ENCODE measurements around the gene ZBTB46.

The ZBTB46 gene

DNA sequence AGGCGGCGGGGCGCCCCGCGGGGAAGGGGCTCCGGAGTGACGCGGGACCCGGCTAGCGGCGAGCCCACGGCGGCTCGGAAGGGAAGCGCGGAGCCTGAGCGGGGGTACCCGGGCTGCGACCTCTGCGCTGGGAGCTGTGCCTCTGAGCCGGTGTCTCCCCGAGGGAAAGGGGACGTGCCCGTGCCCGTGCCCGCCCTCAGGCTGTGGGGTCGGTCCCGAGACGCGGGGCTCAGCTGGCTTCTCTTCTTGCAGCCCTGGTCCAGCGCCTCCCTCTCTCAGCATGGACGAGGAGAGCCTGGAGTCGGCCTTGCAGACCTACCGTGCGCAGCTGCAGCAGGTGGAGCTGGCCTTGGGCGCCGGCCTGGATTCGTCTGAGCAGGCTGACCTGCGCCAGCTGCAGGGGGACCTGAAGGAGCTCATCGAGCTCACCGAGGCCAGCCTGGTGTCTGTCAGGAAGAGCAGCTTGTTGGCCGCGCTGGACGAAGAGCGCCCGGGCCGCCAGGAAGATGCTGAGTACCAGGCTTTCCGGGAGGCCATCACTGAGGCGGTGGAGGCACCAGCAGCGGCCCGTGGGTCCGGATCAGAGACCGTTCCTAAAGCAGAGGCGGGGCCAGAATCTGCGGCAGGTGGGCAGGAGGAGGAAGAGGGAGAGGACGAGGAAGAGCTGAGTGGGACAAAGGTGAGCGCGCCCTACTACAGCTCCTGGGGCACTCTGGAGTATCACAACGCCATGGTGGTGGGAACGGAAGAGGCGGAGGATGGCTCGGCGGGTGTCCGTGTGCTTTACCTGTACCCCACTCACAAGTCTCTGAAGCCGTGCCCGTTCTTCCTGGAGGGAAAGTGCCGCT, 122.5 kb downstream of the ZBTB46 start:
- H3K27me3 ChIP-seq (ENCODE audit: insufficient read depth, low read depth): no peaks in the 10 kb centered on the region
- H2AFZ ChIP-seq (ENCODE audit: low read depth): peak overlapping the region; percentile 42
- H4K20me1 ChIP-seq (ENCODE audit: insufficient read depth): peaks cover 3% of the 10 kb centered on the region; the same call in 1 of the 2 replicates
- no peak overlapping the region; the same call in 1 of the 2 replicates for H3K27ac ChIP-seq
- no peak overlapping the region for H3K4me3 ChIP-seq (IDR thresholded peaks at IDR 0.05; ENCODE audit: insufficient read depth, low read depth, low read length)
- no peaks in the 10 kb centered on the region; the same call in 1 of the 2 replicates for H3K36me3 ChIP-seq (ENCODE audit: insufficient read depth)
- H3K4me2 ChIP-seq: peak overlapping the region; percentile 86
- peaks cover 20% of the 10 kb centered on the region for H3K4me1 ChIP-seq (ENCODE audit: low read depth, poor library complexity, severe bottlenecking)
- TF ChIP-seq, protein P1, sequence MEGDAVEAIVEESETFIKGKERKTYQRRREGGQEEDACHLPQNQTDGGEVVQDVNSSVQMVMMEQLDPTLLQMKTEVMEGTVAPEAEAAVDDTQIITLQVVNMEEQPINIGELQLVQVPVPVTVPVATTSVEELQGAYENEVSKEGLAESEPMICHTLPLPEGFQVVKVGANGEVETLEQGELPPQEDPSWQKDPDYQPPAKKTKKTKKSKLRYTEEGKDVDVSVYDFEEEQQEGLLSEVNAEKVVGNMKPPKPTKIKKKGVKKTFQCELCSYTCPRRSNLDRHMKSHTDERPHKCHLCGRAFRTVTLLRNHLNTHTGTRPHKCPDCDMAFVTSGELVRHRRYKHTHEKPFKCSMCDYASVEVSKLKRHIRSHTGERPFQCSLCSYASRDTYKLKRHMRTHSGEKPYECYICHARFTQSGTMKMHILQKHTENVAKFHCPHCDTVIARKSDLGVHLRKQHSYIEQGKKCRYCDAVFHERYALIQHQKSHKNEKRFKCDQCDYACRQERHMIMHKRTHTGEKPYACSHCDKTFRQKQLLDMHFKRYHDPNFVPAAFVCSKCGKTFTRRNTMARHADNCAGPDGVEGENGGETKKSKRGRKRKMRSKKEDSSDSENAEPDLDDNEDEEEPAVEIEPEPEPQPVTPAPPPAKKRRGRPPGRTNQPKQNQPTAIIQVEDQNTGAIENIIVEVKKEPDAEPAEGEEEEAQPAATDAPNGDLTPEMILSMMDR (conservative IDR thresholded peaks at IDR 0.05; ENCODE audit: low read depth, low read length): no peak
- peaks cover 61% of the 10 kb centered on the region; the same call in 1 of the 2 replicates for H3K79me2 ChIP-seq (ENCODE audit: insufficient read depth, low read depth)
- peak overlapping the region; percentile 52; the same call in 1 of the 2 replicates for H3K9ac ChIP-seq

DNA sequence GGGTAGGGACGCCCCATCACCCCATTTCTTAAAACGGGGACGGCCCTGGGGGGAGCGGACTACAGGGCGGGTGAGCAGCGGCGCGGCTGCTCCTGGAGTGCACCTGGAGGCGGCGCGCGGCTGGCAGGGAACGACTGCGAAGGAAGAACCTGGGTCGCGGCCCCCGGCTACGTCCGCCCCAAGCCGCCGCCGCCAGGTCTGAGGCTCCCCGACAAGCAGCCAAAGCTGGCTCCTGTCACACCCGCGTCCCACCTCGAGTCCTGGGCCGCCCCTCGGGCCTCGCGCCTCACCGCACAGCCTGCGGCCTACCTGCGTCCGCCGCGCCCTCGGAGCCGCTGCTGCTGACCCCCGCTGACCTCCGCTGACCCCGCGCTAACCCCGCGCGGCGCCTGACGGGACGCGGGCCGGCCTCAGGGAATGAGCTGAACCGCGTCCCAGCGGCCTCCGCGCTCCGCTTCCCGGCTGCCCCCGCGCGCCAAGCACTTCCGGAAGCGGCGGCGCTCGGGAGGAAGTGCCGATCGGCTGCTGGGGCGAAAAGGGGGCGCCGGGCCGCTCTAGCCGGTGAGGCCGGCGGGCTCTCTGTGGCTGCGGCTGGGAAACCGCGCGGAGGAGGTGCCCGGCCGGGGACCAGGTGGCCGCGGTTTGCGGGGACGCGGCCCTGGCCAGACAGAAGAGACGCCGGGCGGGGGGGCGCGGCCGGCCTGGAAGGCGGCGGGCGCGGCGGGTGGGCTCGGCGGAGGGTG, 123.3 kb downstream of the ZBTB46 start, which contains the start of the genes ARFRP1 and ZGPAT:
Gene ARFRP1 (minus strand): TSS at position 419 of the 743 bp plus-strand sequence. CDS start 885 bp downstream, outside the sequence.
Gene ZGPAT (plus strand): TSS at position 482 of the 743 bp plus-strand sequence. CDS start 542 bp downstream, outside the sequence.
- Histone ChIP-seq H3K9ac (peak within 1 kb of the TSS; percentile 52), H3K27ac (peak within 1 kb of the TSS; percentile 53), H2AFZ (ENCODE audit: low read depth) (peak within 1 kb of the TSS; percentile 42), H3K4me1 (ENCODE audit: low read depth, poor library complexity, severe bottlenecking) (peaks cover 20% of the 10 kb centered on the region), H4K20me1 (ENCODE audit: insufficient read depth) (peaks cover 3% of the 10 kb centered on the region; the same call in 1 of the 2 replicates), H3K4me3 (IDR thresholded peaks at IDR 0.05; ENCODE audit: insufficient read depth, low read depth, low read length) (no peak within 1 kb of the TSS), H3K79me2 (ENCODE audit: insufficient read depth, low read depth) (peaks cover 53% of the 10 kb centered on the region; the same call in 1 of the 2 replicates), H3K4me2 (peak within 1 kb of the TSS; percentile 86), H3K36me3 (ENCODE audit: insufficient read depth) (no peaks in the 10 kb centered on the region; the same call in 1 of the 2 replicates), H3K27me3 (ENCODE audit: insufficient read depth, low read depth) (no peaks in the 10 kb centered on the region)
- TF ChIP-seq, protein P1 (conservative IDR thresholded peaks at IDR 0.05; ENCODE audit: low read depth, low read length): no peak

DNA sequence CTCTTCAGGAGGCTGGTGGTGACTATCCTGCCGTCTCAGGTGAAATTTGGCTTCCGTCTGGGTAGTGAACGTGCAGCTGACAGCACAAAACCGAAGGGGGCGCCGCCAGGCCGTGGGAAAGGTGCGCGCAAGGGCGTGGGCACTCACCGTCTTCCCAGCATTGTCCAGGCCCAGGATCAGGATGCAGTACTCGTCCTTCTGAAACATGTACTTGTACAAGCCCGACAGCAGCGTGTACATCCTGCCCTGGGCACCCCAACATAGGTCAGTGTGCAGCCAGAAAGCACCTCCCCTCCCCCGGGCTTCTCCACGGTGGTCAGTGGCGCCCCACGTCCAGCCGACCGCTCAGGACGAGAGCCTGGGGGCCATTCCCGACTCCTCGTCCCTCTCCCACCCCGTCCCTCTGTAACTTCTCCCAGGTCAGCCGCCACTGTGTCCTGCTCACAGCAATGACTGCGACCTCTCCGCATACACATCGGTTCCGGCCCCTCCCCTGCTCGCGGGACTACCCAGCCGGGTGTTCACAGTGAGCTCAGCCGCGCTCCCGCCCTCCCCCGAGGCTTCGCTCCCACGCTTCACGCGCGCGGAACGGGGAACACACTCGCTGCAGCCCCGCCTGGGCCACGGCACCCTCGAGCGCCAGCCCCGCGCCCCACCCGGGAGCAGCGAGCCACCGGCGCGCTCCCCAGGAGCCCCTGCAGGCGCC, 124.1 kb downstream of the ZBTB46 start:
- Histone ChIP-seq H4K20me1 (ENCODE audit: insufficient read depth) (peaks cover 3% of the 10 kb centered on the region; the same call in 1 of the 2 replicates), H2AFZ (ENCODE audit: low read depth) (peak overlapping the region; percentile 42), H3K36me3 (ENCODE audit: insufficient read depth) (no peaks in the 10 kb centered on the region; the same call in 1 of the 2 replicates), H3K4me1 (ENCODE audit: low read depth, poor library complexity, severe bottlenecking) (peaks cover 20% of the 10 kb centered on the region), H3K9ac (peak overlapping the region; percentile 52), H3K4me3 (IDR thresholded peaks at IDR 0.05; ENCODE audit: insufficient read depth, low read depth, low read length) (no peak overlapping the region), H3K27me3 (ENCODE audit: insufficient read depth, low read depth) (no peaks in the 10 kb centered on the region), H3K4me2 (peak overlapping the region; percentile 83), H3K79me2 (ENCODE audit: insufficient read depth, low read depth) (peaks cover 47% of the 10 kb centered on the region; the same call in 1 of the 2 replicates), H3K27ac (peak overlapping the region; percentile 53)
- TF ChIP-seq, protein P1 (conservative IDR thresholded peaks at IDR 0.05; ENCODE audit: low read depth, low read length): peak; percentile 79

All from KMS-11 (cell line).